ENCODE data around the gene DDX24. TPM values are rescaled to one million over a fixed set of nuclear protein-coding genes. Genes with fewer than 3 reads are reported as not detected.

The DDX24 gene
- total and polyA plus RNA-seq, 9 of the 15 experiments (the other 6 are each of a cell fraction or from before 2014, with no cell fraction given) = 82.4 to 175 (median 122) TPM

DNA sequence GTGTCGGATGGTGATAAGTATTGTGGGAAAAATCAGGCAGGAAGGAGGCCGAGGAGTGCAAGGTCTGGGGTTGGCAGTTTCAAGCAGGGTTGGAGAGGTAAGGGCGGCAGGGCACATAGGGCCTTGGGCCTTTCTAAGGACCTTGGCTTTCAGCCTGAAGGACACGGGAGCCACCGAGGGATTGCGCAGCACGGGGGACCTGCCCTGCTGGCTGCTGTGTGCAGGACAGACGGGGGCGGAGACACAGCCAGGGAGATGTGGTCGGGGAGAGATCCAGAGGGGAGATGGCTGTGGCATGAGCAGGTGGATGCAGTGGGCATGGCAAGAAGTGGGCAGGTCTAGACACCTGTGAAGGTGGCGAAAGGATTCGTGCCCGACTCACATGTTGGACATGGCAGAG lies 40.2 kb downstream of the DDX24 start:
- Histone ChIP-seq H2AFZ (ENCODE audit: low read depth, low read length) (no peak overlapping the region), H3K9ac (ENCODE audit: insufficient read depth in 1 of 2, low read depth in 2 of 2, low read length in 2 of 2) (no peak overlapping the region), H3K79me2 (ENCODE audit: control insufficient read depth, insufficient read depth, low read length) (no peaks in the 10 kb centered on the region), H3K9me1 (ENCODE audit: control insufficient read depth, insufficient read depth, low read length) (no peaks in the 10 kb centered on the region), H4K20me1 (replicated peaks; ENCODE audit: control insufficient read depth, insufficient read depth, low read length) (no peaks in the 10 kb centered on the region; the same call in 1 of the 2 replicates), H3K36me3 (ENCODE audit: control insufficient read depth, insufficient read depth, low read length) (peaks cover 9% of the 10 kb centered on the region; the same call in 1 of the 3 replicates), H3K27ac (ENCODE audit: extremely low read depth, low read depth, low read length) (no peak overlapping the region), H3K27me3 (ENCODE audit: control insufficient read depth in 2 of 2, insufficient read depth in 2 of 2, low read length in 2 of 2) (peaks cover 4 to 15% of the 10 kb centered on the region in 2 experiments; a peak in 4 of 5 replicates), H3K4me1 (replicated peaks in 1 of 2; ENCODE audit: control insufficient read depth in 2 of 2, insufficient read depth in 2 of 2, low read length in 2 of 2) (peaks cover 0 to 6% of the 10 kb centered on the region in 2 experiments; a peak in 2 of 5 replicates), H3K9me3 (replicated peaks; ENCODE audit: control insufficient read depth, insufficient read depth, low read depth, low read length) (no peaks in the 10 kb centered on the region), H3K4me3 (no peak overlapping the region), H3K4me2 (ENCODE audit: insufficient read depth, low read length) (no peak overlapping the region)
- intact Hi-C loops (cut with micrococcal nuclease) (no loop called here), in situ Hi-C loops (cut with MboI) (no loop called here)
- WGBS (ENCODE audit: insufficient coverage, low coverage, missing lambda C conversion rate) = 0% methylated on average over 3 of the region's 13 CpGs
- ChIA-PET CTCF (ENCODE audit: low intra/inter-chr PET ratio) (no interaction called here), POLR2A (interaction anchor here (0.7 kb wide), 1 partner anchor 73 kb away, joined by 3 read pairs; no protein-coding TSS in a partner anchor)
- ATAC-seq = no peak
- no peak for DNase-seq (ENCODE audit: extremely low read depth in 1 of 4, low spot score in 3 of 4)
- FAIRE-seq = no peak
- no TSS peak for BruUV-seq (replicated peaks)
- TF ChIP-seq NR2F6 (CRISPR knock-in tag; IDR thresholded peaks at IDR 0.05) (no peak), ZNF274 (IDR thresholded peaks at IDR 0.05; ENCODE audit: borderline replicate concordance, low read depth, low read length) (no peak), BRD9 (IDR thresholded peaks at IDR 0.05; ENCODE audit: low read depth, partially characterized antibody) (no peak), CCNT2 (IDR thresholded peaks at IDR 0.05; ENCODE audit: borderline replicate concordance, extremely low read depth, insufficient read length, low read depth, low read length) (no peak), BRF1 (IDR thresholded peaks at IDR 0.05; ENCODE audit: borderline replicate concordance, extremely low read depth, insufficient read length) (no peak), ZNF121 (CRISPR knock-in tag; conservative IDR thresholded peaks at IDR 0.05) (no peak), ZNF384 (IDR thresholded peaks at IDR 0.05; ENCODE audit: low read depth, low read length) (no peak)
- TF ChIP-seq, protein P1, sequence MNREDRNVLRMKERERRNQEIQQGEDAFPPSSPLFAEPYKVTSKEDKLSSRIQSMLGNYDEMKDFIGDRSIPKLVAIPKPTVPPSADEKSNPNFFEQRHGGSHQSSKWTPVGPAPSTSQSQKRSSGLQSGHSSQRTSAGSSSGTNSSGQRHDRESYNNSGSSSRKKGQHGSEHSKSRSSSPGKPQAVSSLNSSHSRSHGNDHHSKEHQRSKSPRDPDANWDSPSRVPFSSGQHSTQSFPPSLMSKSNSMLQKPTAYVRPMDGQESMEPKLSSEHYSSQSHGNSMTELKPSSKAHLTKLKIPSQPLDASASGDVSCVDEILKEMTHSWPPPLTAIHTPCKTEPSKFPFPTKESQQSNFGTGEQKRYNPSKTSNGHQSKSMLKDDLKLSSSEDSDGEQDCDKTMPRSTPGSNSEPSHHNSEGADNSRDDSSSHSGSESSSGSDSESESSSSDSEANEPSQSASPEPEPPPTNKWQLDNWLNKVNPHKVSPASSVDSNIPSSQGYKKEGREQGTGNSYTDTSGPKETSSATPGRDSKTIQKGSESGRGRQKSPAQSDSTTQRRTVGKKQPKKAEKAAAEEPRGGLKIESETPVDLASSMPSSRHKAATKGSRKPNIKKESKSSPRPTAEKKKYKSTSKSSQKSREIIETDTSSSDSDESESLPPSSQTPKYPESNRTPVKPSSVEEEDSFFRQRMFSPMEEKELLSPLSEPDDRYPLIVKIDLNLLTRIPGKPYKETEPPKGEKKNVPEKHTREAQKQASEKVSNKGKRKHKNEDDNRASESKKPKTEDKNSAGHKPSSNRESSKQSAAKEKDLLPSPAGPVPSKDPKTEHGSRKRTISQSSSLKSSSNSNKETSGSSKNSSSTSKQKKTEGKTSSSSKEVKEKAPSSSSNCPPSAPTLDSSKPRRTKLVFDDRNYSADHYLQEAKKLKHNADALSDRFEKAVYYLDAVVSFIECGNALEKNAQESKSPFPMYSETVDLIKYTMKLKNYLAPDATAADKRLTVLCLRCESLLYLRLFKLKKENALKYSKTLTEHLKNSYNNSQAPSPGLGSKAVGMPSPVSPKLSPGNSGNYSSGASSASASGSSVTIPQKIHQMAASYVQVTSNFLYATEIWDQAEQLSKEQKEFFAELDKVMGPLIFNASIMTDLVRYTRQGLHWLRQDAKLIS (CRISPR knock-in tag; IDR thresholded peaks at IDR 0.05) = no peak
- TF ChIP-seq, protein P2, sequence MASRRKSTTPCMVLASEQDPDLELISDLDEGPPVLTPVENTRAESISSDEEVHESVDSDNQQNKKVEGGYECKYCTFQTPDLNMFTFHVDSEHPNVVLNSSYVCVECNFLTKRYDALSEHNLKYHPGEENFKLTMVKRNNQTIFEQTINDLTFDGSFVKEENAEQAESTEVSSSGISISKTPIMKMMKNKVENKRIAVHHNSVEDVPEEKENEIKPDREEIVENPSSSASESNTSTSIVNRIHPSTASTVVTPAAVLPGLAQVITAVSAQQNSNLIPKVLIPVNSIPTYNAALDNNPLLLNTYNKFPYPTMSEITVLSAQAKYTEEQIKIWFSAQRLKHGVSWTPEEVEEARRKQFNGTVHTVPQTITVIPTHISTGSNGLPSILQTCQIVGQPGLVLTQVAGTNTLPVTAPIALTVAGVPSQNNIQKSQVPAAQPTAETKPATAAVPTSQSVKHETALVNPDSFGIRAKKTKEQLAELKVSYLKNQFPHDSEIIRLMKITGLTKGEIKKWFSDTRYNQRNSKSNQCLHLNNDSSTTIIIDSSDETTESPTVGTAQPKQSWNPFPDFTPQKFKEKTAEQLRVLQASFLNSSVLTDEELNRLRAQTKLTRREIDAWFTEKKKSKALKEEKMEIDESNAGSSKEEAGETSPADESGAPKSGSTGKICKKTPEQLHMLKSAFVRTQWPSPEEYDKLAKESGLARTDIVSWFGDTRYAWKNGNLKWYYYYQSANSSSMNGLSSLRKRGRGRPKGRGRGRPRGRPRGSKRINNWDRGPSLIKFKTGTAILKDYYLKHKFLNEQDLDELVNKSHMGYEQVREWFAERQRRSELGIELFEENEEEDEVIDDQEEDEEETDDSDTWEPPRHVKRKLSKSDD (conservative IDR thresholded peaks at IDR 0.05; ENCODE audit: low read length) = no peak
- TF ChIP-seq, protein P3, sequence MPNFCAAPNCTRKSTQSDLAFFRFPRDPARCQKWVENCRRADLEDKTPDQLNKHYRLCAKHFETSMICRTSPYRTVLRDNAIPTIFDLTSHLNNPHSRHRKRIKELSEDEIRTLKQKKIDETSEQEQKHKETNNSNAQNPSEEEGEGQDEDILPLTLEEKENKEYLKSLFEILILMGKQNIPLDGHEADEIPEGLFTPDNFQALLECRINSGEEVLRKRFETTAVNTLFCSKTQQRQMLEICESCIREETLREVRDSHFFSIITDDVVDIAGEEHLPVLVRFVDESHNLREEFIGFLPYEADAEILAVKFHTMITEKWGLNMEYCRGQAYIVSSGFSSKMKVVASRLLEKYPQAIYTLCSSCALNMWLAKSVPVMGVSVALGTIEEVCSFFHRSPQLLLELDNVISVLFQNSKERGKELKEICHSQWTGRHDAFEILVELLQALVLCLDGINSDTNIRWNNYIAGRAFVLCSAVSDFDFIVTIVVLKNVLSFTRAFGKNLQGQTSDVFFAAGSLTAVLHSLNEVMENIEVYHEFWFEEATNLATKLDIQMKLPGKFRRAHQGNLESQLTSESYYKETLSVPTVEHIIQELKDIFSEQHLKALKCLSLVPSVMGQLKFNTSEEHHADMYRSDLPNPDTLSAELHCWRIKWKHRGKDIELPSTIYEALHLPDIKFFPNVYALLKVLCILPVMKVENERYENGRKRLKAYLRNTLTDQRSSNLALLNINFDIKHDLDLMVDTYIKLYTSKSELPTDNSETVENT (CRISPR knock-in tag; IDR thresholded peaks at IDR 0.05) = no peak
- TF ChIP-seq, protein P4, sequence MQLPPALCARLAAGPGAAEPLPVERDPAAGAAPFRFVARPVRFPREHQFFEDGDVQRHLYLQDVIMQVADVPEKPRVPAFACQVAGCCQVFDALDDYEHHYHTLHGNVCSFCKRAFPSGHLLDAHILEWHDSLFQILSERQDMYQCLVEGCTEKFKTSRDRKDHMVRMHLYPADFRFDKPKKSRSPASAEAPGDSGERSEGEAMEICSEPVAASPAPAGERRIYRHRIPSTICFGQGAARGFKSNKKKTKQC (CRISPR knock-in tag; IDR thresholded peaks at IDR 0.05) = no peak
